A673 (cell line): ENCODE measurements around the gene FAM47E. TPM values are rescaled to one million over a fixed set of nuclear protein-coding genes. Genes with fewer than 3 reads are reported as not detected.

Source experiments
- BruUV-seq: library from RNA; stranded (reverse); fragments of 400-500 nt; replicated peaks from 2 replicates; lab custom pipeline; 2021; lab: Mats Ljungman, UMichigan
- CTCF ChIA-PET: fragments of 300-600 bp; sonication (Branson Sonifier 250); formaldehyde crosslinking; loops from one replicate; lab custom pipeline; 2022; ENCODE audit warnings: antibody characterized with exemption; lab: Charles Lee
- POLR2A ChIA-PET: fragments of 300-600 bp; sonication (Branson Sonifier 250); formaldehyde crosslinking; loops from one replicate; lab custom pipeline; 2022; ENCODE audit warnings: antibody characterized with exemption; ENCODE audit not compliant: low non-redundant PET; lab: Charles Lee
- DNase-seq: peaks from one replicate; pipeline ENCODE4 v3.0.0-alpha.2; 2015; ENCODE audit warnings: low spot score
- H3K27ac ChIP-seq: fragments of 200-600 bp; sonication (generic); 2 replicates; pipeline ENCODE4 v1.5.1; 2016; ENCODE audit warnings: mixed run types, low read depth, mild to moderate bottlenecking, mixed read lengths, antibody characterized with exemption, low read length; ENCODE audit not compliant: poor library complexity, severe bottlenecking
- H3K27me3 ChIP-seq: fragments of 200-600 bp; sonication (generic); replicated peaks from 2 replicates; pipeline ENCODE4 v1.6.1; 2017; ENCODE audit warnings: mixed run types, low read depth, mild to moderate bottlenecking, mixed read lengths, antibody characterized with exemption, low read length; ENCODE audit not compliant: insufficient read depth, poor library complexity
- H3K36me3 ChIP-seq: fragments of 200-600 bp; sonication (generic); 2 replicates; pipeline ENCODE4 v1.6.1; 2016; ENCODE audit warnings: mixed run types, mild to moderate bottlenecking, mixed read lengths, antibody characterized with exemption, low read length; ENCODE audit not compliant: insufficient read depth, poor library complexity, severe bottlenecking
- H3K4me1 ChIP-seq: fragments of 200-600 bp; sonication (generic); 2 replicates; pipeline ENCODE4 v1.6.1; 2017; ENCODE audit warnings: mixed run types, mild to moderate bottlenecking, mixed read lengths, antibody characterized with exemption, low read length; ENCODE audit not compliant: insufficient read depth, poor library complexity, severe bottlenecking
- H3K4me3 ChIP-seq: fragments of 200-600 bp; sonication (generic); 2 replicates; pipeline ENCODE4 v1.5.1; 2016; ENCODE audit warnings: low read depth, mixed run types, mild to moderate bottlenecking, mixed read lengths, low read length; ENCODE audit not compliant: poor library complexity, severe bottlenecking
- H3K9me3 ChIP-seq: fragments of 200-600 bp; sonication (generic); 2 replicates; pipeline ENCODE4 v1.6.1; 2016; ENCODE audit warnings: mixed run types, low read depth, mild to moderate bottlenecking, mixed read lengths, antibody characterized with exemption, low read length; ENCODE audit not compliant: poor library complexity, severe bottlenecking
- EZH2 ChIP-seq: fragments of 200-600 bp; sonication (generic); IDR thresholded peaks from 2 replicates; pipeline ENCODE4 v1.6.1; 2017; ENCODE audit warnings: borderline replicate concordance, low read depth, mild to moderate bottlenecking, mixed read lengths, antibody characterized with exemption, low read length; ENCODE audit not compliant: poor library complexity, severe bottlenecking
- intact Hi-C: fragments of 100-400 bp; cut with micrococcal nuclease; formaldehyde crosslinking; loops from one replicate; pipeline ENCODE4 v1.10.0; 2022; ENCODE audit not compliant: unreplicated experiment
- total RNA-seq: library from RNA; stranded (reverse); gene quantifications from 2 replicates; pipeline ENCODE4 v1.2.3, GENCODE V29; 2021
- TF ChIP-seq, protein P1 (sequence below): fragments of 300-800, 200-600 bp; sonication (generic); conservative IDR thresholded peaks from 2 replicates; pipeline ENCODE4 v1.5.1; 2017; ENCODE audit warnings: low read depth, mild to moderate bottlenecking, antibody characterized with exemption, low read length, moderate library complexity, mixed read lengths

Gene FAM47E
- total RNA-seq, 1 experiment from 2014 or later = 0.21 TPM

DNA sequence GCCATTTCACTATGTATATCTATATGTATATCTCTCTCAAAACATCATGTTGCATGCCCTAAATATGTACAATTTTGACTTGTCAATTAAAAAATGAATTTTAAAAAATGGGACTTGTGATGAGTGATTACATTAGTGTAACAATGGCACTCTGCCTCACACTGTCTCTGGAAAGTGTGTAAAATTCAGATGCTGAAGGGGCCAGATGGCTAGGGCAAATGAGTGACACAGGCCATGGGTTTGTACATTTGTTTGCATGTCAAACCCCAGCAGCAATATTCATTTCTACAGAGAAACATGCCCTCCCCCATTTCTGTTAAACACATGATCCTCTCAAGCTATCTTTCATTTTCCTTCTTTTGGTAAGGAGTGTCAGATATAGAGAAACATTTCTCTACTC, 46.0 kb upstream of the FAM47E start:
- intact Hi-C loops = no loop called here
- DNase-seq = no peak

DNA sequence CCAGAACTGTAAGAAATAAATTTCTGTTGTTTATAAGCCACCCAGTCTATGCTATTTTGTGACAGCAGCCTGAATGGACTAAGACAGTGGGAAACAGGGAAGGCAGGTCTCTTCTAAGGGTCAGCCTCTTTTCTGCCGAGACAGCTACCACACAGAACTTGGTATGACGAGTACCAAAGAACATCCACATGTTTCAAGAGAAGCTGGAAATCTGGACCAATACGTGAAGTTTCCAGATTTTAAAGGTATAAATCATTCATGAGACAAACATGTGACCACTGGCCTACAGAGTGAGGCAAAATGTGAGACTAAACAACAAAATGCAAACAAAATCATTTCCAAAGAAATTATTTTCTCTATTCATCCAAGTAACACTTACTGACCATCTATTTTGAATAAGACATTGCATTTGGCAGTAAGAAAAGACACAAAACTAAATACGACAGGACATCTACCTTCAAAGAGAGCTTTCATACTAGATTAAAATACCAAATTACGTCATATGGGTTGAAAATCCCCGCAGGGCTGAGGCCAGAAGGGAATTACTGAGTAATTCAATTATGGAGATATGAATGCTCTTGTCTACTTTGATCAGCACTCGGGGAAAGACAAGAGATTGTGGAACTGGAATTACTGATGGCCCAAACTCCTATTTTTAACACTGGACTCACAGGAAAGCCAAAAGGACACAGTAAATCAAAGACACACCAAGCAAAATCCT, 45.1 kb upstream of the FAM47E start:
- Histone ChIP-seq H3K36me3 (no peaks in the 10 kb centered on the region), H3K27ac (no peak overlapping the region)
- no TSS peak for BruUV-seq

More for the DNA sequence above, 46.0 kb upstream of the FAM47E start:
- BruUV-seq = no TSS peak
- Histone ChIP-seq H3K27ac (no peak overlapping the region), H3K4me3 (no peak overlapping the region), H3K4me1 (peaks cover 22% of the 10 kb centered on the region), H3K36me3 (no peaks in the 10 kb centered on the region), H3K9me3 (no peaks in the 10 kb centered on the region), H3K27me3 (no peaks in the 10 kb centered on the region)
- CTCF ChIA-PET = no interaction called here
- POLR2A ChIA-PET = no interaction called here
- no peak for TF ChIP-seq EZH2
- TF ChIP-seq, protein P1, sequence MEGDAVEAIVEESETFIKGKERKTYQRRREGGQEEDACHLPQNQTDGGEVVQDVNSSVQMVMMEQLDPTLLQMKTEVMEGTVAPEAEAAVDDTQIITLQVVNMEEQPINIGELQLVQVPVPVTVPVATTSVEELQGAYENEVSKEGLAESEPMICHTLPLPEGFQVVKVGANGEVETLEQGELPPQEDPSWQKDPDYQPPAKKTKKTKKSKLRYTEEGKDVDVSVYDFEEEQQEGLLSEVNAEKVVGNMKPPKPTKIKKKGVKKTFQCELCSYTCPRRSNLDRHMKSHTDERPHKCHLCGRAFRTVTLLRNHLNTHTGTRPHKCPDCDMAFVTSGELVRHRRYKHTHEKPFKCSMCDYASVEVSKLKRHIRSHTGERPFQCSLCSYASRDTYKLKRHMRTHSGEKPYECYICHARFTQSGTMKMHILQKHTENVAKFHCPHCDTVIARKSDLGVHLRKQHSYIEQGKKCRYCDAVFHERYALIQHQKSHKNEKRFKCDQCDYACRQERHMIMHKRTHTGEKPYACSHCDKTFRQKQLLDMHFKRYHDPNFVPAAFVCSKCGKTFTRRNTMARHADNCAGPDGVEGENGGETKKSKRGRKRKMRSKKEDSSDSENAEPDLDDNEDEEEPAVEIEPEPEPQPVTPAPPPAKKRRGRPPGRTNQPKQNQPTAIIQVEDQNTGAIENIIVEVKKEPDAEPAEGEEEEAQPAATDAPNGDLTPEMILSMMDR = no peak

DNA sequence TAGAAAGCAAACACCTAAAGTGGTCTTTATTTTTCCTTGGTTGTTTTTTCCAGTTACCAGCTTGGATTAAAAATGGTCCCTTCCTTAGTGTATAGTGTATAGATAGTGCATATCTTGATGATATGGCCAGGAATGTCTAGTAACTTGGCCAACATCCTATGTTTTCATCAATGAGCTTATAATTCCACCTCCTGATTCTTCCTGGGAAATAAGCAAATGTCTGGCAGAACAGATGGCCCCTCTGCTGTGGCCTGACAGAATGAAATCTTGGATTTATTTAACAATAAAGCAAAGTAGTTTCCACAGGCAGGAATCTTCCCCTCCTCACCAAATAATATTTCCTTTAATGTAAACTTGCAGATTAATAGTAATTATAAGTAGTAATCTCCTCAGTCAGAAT, 44.0 kb upstream of the FAM47E start:
- H3K9me3 ChIP-seq = no peaks in the 10 kb centered on the region
- TF ChIP-seq EZH2 = no peak
- TF ChIP-seq, protein P1 = no peak
- intact Hi-C loops = no loop called here
- ChIA-PET POLR2A (no interaction called here), CTCF (no interaction called here)
- no peak overlapping the region for H3K27ac ChIP-seq
- no TSS peak for BruUV-seq
- H3K4me1 ChIP-seq = peaks cover 30% of the 10 kb centered on the region
- no peaks in the 10 kb centered on the region for H3K27me3 ChIP-seq
- H3K4me3 ChIP-seq = no peak overlapping the region
- DNase-seq = no peak
- no peaks in the 10 kb centered on the region for H3K36me3 ChIP-seq

More for the DNA sequence above, 45.1 kb upstream of the FAM47E start:
- no peaks in the 10 kb centered on the region for H3K9me3 ChIP-seq
- TF ChIP-seq EZH2 = no peak
- TF ChIP-seq, protein P1 = no peak
- H3K4me1 ChIP-seq = peaks cover 22% of the 10 kb centered on the region
- ChIA-PET POLR2A (interaction anchor here (0.7 kb wide), 1 partner anchor 281 kb away, joined by 3 read pairs; no protein-coding TSS in a partner anchor), CTCF (interaction anchor here (0.6 kb wide), 1 partner anchor 30 kb away, joined by 4 read pairs; no protein-coding TSS in a partner anchor)
- intact Hi-C loops = no loop called here
- no peak overlapping the region for H3K4me3 ChIP-seq
- peak; percentile 57 for DNase-seq
- no peaks in the 10 kb centered on the region for H3K27me3 ChIP-seq
